ENCODE measurements around the gene NKX1-1.
"Not testable (repeated sequence)": the region's sequence is repeated elsewhere in the genome, so short reads cannot be mapped to it uniquely, and the experiment has no call there.

GRCh38 chr4:1394554-1395388 is 11.5 kb downstream of the NKX1-1 start:
- TF ChIP-seq, protein P1, sequence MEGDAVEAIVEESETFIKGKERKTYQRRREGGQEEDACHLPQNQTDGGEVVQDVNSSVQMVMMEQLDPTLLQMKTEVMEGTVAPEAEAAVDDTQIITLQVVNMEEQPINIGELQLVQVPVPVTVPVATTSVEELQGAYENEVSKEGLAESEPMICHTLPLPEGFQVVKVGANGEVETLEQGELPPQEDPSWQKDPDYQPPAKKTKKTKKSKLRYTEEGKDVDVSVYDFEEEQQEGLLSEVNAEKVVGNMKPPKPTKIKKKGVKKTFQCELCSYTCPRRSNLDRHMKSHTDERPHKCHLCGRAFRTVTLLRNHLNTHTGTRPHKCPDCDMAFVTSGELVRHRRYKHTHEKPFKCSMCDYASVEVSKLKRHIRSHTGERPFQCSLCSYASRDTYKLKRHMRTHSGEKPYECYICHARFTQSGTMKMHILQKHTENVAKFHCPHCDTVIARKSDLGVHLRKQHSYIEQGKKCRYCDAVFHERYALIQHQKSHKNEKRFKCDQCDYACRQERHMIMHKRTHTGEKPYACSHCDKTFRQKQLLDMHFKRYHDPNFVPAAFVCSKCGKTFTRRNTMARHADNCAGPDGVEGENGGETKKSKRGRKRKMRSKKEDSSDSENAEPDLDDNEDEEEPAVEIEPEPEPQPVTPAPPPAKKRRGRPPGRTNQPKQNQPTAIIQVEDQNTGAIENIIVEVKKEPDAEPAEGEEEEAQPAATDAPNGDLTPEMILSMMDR (IDR thresholded peaks at IDR 0.05 in 2 of 3, conservative IDR thresholded peaks at IDR 0.05 in 1 of 3; ENCODE audit: insufficient read depth in 2 of 3, low read depth in 1 of 3, low read length in 3 of 3) = not testable (repeated sequence)
- not testable (repeated sequence) for TF ChIP-seq MAZ (CRISPR knock-in tag; conservative IDR thresholded peaks at IDR 0.05 in 1 of 2, IDR thresholded peaks at IDR 0.05 in 1 of 2); YY1 (IDR thresholded peaks at IDR 0.05; ENCODE audit: borderline replicate concordance in 1 of 3, control insufficient read depth in 1 of 3, extremely low read depth in 1 of 3, insufficient read depth in 3 of 3, insufficient read length in 1 of 3, insufficient replicate concordance in 2 of 3, low read depth in 1 of 3, low read length in 2 of 3); CREB1 (IDR thresholded peaks at IDR 0.05); CREB1 (CRISPR knock-in tag; IDR thresholded peaks at IDR 0.05); HEY1 (CRISPR knock-in tag; IDR thresholded peaks at IDR 0.05; ENCODE audit: borderline replicate concordance); RFX1 (IDR thresholded peaks at IDR 0.05); CHD1 (IDR thresholded peaks at IDR 0.05; ENCODE audit: low read length); ZC3H4 (CRISPR knock-in tag; IDR thresholded peaks at IDR 0.05; ENCODE audit: borderline replicate concordance); HDAC3 (IDR thresholded peaks at IDR 0.05; ENCODE audit: borderline replicate concordance, partially characterized antibody); ATF6 (CRISPR knock-in tag; IDR thresholded peaks at IDR 0.05)

All from K562 (cell line).